GM06990 (cell line): ENCODE results near the gene KIF15.

Source experiments
- DNase-seq: peaks from one replicate; pipeline ENCODE4 v3.0.0-alpha.2; 2011; ENCODE audit not compliant: insufficient read length; ENCODE audit errors: extremely low read depth
- H3K27me3 ChIP-seq: replicated peaks from 2 replicates; pipeline ENCODE4 v1.6.0; 2011; ENCODE audit warnings: low read length; ENCODE audit not compliant: control insufficient read depth, insufficient read depth
- H3K36me3 ChIP-seq: 2 replicates; pipeline ENCODE4 v1.5.1; 2011; ENCODE audit warnings: low read length; ENCODE audit not compliant: control insufficient read depth, insufficient read depth
- H3K4me3 ChIP-seq: replicated peaks from 2 replicates; pipeline ENCODE4 v1.5.1; 2011; ENCODE audit warnings: low read depth, mild to moderate bottlenecking, control low read depth, low read length
- TF ChIP-seq, protein P1 (sequence below): IDR thresholded peaks from 2 replicates; pipeline ENCODE4 v1.5.1; 2011; ENCODE audit warnings: low read length, control low read depth, mild to moderate bottlenecking, inconsistent platforms; ENCODE audit not compliant: insufficient read depth, poor library complexity, severe bottlenecking

KIF15 gene

DNA sequence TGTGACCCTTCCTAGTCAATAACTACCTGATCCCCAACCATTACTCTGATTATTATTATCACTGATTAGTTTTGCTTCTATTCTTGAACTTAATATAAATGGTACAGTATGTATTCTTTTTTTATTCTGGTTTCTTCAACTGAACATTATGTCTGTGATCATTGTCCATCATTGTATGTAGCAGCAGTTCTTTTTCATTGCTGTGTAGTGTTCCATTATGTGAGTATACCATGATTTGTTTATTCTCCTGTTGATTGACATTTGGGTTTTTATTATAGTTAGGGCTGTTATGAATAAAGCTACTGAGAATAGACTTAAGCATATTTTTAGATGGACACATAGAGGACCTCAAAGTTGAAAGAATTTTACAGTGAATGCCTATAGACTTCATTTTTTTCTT lies 2.7 kb downstream of the KIF15 start:
- H3K27me3 ChIP-seq: no peaks in the 10 kb centered on the region
- H3K4me3 ChIP-seq: no peak overlapping the region
- H3K36me3 ChIP-seq: peaks cover 4% of the 10 kb centered on the region
- TF ChIP-seq, protein P1, sequence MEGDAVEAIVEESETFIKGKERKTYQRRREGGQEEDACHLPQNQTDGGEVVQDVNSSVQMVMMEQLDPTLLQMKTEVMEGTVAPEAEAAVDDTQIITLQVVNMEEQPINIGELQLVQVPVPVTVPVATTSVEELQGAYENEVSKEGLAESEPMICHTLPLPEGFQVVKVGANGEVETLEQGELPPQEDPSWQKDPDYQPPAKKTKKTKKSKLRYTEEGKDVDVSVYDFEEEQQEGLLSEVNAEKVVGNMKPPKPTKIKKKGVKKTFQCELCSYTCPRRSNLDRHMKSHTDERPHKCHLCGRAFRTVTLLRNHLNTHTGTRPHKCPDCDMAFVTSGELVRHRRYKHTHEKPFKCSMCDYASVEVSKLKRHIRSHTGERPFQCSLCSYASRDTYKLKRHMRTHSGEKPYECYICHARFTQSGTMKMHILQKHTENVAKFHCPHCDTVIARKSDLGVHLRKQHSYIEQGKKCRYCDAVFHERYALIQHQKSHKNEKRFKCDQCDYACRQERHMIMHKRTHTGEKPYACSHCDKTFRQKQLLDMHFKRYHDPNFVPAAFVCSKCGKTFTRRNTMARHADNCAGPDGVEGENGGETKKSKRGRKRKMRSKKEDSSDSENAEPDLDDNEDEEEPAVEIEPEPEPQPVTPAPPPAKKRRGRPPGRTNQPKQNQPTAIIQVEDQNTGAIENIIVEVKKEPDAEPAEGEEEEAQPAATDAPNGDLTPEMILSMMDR: no peak
- DNase-seq: no peak

DNA sequence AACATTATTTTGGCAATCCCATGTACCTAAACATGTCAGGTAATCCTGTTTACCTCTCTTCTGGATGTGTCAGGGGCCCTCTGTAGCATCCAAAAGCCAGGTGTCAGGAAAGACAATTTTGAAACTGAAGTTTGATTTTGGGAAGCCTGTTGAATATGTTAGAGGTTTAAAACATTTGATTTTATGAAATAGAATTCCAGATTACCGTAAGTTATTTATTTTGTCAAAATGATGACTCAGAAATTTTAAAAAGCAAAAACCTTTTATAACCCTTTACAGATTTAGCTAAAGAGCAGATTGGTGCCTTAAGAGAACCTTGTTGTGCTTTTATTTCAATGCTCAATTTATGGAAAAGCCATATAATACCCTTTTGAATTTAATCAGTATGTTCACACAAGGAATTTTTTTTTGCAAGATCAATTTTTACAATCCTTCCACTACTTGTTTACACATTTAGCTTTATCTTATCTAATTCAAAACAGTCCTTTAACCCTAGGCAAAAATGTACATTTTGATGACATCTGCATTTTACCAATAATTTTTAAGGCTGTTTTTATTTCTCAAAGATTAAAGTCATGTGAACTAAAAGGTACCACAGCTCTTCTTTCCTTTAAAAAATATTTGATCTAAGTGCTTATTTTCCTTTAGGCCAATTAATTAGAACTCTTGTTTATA lies 10.0 kb downstream of the KIF15 start:
- no peak for DNase-seq
- TF ChIP-seq, protein P1: no peak
- Histone ChIP-seq H3K4me3 (no peak overlapping the region), H3K36me3 (no peaks in the 10 kb centered on the region; the same call in 1 of the 2 replicates), H3K27me3 (no peaks in the 10 kb centered on the region)

DNA sequence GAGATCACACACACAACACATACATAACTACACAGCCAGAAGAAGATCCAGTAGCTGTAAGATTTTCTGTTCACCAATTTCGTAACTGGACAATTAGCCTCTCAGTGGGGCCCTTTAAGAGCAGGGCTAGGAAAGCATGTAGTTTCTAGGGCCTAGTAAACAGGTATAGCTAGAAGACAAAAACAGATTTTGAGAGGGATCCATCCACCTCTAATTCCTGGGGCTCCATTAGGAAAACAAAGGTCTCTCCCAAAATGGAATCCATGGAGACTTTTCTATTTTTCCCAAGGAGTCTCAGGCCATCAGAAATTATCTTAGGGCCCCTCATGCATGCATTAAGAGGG lies 10.5 kb downstream of the KIF15 start:
- Histone ChIP-seq H3K4me3 (no peak overlapping the region), H3K36me3 (no peaks in the 10 kb centered on the region; the same call in 1 of the 2 replicates), H3K27me3 (no peaks in the 10 kb centered on the region)
- DNase-seq: no peak
- TF ChIP-seq, protein P1: no peak

DNA sequence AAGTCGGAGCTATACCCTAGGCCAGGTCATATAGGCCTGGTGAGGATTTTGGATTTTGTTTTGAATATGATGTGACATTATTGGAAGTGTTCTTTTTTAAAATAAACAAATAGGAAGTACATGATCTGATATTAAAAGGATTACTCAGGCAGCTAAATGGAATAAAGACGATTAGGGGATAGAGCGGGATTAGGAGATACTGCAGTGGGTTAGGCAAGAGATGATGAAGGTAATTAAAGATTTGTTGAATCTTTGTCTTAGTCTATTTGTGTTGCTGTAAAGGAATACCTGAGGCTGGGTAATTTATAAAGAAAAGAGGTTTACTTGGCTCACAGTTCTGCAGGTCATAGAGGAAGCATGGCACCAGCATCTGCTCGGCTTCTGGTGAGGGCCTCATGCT lies 21.3 kb downstream of the KIF15 start:
- TF ChIP-seq, protein P1: no peak
- Histone ChIP-seq H3K27me3 (no peaks in the 10 kb centered on the region), H3K4me3 (no peak overlapping the region), H3K36me3 (peaks cover 6% of the 10 kb centered on the region)
- DNase-seq: no peak

DNA sequence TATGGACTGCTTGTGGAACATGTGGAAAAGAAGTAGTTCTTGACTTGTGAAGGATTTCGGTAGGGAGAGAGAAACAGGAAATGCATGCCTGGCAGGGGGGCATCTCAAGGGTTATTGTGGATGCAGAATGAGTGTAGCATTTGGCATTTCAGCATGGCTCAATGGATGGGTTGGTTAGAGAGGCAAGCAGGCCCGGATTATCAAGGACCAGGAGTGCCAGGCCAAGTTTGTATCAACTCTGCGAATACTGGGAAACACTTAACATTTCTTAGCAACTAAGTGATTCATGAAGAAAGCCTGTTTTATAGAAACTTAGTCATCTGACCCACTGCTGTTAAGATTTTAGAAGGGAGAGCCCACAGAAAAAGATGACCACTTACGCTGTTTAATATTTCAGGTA lies 33.6 kb downstream of the KIF15 start:
- DNase-seq: no peak
- no peak overlapping the region for H3K4me3 ChIP-seq
- peaks cover 8% of the 10 kb centered on the region for H3K36me3 ChIP-seq
- TF ChIP-seq, protein P1: no peak
- no peaks in the 10 kb centered on the region for H3K27me3 ChIP-seq

DNA sequence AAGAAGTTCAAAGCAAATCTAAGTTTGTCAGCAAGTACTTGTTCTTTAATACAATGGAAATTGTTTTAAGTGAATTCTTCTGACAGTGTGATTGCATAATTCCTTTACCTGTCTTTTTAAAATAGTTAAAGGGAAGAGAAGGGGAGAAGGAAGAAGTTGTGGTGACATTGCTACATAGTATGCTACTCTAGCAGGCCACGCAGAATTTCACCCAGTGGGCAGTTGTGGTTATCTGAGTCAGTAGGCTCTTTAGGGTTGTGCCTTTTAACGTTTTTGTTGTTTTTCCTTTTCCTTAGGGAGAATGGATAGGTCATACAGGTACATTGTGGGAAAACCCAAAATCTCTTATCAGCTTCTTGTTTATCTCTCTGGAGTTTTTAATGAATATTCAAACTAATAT lies 40.4 kb downstream of the KIF15 start:
- Histone ChIP-seq H3K4me3 (no peak overlapping the region), H3K27me3 (no peaks in the 10 kb centered on the region), H3K36me3 (peaks cover 5% of the 10 kb centered on the region)
- no peak for DNase-seq
- TF ChIP-seq, protein P1: no peak
